Stimulated activated CD4-positive, alpha-beta T cell treated with anti-CD3 and anti-CD28 coated beads, Interleukin-15, amount 100 ng/mL, for 24 hours (primary cell): ENCODE results near the gene CDH13.

Experiments
- DNase-seq: peaks from one replicate; pipeline ENCODE4 v3.0.0-alpha.2; 2020

CDH13 gene

GRCh38 chr16:83599789-83600462 lies 973.2 kb downstream of the CDH13 start:
- DNase-seq, result no peak

- no peak for DNase-seq
These were observed 976.3 kb downstream of the CDH13 start for GRCh38 chr16:83602761-83603722.

DNA sequence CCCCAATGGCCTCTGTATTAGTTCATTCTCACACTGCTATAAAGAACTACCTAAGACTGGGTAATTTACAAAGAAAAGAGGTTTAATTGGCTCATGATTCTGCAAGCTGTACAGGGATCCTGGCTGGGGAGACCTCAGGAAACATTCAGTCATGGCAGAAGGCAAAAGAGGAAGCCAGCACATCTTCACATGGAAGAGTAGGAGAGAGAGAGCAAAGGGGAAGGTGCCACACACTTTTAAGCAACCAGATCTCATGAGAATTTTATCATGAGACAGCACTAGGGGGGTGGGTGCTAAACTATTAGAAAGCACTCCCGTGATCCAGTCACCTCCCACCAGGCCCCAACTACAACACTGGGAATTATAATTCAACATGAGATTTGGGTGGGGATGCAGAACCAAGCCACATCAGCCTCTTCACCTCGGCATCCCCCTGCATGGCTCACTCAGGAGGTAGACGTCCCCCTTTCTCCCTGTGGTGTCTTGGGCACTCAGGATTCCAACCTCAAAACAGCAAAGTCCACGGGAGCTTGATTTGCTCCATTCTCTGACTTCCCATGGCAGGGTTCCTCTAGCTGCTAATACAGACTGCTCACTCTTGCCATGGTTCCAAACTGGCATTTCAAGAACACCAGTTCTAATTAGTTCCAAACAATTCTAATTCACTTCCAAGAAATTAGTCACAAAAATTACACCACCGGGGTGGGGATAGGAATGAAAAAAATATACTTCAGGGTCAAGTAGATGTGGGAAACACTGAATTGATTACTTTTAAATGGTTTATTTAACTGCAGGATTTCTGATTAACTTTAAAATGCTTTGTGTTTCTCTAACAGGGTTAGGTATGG lies 977.2 kb downstream of the CDH13 start:
- no peak for DNase-seq

GRCh38 chr16:83606486-83607030 lies 979.8 kb downstream of the CDH13 start:
- DNase-seq, result no peak

GRCh38 chr16:83609178-83609577 lies 982.4 kb downstream of the CDH13 start:
- no peak for DNase-seq

DNA sequence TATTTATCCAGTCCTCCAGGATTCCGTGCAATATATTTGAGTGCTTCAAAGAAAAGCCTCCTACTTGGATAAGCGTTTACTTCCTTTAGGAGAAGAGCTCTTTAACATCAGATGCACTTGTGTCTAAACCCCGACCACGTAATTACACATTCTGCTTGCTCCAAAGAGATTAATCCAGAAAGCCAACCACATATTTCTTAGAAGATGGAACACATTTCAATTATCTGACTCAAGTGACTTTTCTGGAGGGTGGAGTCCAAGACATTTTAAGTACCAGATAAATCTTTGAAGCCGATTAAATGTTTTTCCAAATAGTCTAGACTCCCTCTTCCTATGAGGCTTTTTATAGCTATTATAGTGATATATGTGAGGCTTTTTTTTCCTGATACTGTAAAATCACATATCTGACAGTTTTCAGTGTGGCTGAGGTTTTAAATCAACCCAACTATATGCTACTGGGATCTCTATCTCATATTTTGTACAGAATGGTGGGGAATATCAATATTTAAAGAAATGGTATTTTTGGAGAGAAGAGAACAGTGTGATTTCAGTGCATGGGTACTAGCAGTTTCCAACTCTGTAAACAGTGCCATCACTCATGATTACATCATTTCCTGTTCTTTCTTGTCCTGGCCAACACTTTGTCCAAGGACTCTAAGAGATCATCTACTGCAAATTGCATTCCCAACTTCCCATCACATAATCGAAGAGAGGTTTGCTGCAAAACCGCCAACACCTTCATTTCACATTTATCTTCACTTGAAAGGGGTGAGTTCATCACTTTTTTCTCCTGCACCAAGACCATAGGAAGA lies 988.6 kb downstream of the CDH13 start:
- DNase-seq, result no peak

- no peak for DNase-seq
These were observed 989.2 kb downstream of the CDH13 start for GRCh38 chr16:83615953-83616350.

GRCh38 chr16:83619381-83620150 lies 992.8 kb downstream of the CDH13 start:
- no peak for DNase-seq

DNA sequence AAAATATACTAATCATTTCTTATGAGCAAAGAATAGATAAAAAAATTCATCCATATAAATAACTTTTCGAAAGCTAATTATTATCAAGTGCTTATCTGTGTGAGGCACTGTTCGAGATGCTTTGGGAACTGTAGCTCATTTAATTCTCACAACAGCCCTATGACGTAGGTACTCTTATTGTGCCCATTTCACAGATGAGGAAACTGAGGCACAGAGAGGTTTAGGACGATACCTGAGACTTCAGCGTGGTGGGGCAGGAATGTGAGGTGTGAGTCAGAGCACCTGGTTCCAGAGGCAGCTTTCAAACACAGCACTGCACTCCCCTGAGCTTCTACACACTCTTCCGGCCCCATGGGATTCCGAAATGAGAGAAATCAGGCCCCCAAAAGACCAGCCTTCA lies 995.2 kb downstream of the CDH13 start:
- no peak for DNase-seq

DNA sequence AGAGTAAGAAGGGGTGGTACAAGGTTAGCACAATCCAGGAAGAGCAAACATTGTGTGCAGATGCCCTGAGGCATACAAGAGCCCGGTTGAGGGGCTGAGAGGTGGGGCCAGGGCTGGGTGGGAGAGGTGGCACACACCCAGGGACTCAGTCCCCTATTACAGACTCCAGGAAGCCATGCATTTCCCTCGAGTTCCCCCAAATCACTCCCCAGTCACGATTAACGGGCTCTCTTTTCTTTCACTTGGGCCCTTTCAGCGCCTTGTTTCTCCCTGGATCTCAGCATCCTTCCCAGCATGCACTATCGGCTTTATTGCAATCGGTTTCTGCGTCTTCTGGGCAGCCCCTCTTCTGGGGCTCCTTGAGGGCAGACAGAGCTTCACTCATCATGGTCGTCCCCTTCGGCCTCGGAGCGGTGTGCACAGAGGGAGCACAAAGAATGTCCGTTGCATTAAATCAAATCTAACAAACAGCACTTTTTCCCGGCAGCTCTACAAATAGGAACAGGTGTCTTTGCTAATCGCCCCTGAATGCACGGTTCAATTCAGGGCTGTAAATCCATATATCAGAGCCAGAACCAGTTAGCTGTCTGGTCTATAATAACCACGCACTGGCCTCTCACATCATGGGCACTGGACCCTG lies 996.4 kb downstream of the CDH13 start:
- DNase-seq, result no peak

GRCh38 chr16:83623892-83624291 lies 997.1 kb downstream of the CDH13 start:
- DNase-seq, result no peak

- no peak for DNase-seq
These were observed 997.8 kb downstream of the CDH13 start for GRCh38 chr16:83624429-83625120.

DNA sequence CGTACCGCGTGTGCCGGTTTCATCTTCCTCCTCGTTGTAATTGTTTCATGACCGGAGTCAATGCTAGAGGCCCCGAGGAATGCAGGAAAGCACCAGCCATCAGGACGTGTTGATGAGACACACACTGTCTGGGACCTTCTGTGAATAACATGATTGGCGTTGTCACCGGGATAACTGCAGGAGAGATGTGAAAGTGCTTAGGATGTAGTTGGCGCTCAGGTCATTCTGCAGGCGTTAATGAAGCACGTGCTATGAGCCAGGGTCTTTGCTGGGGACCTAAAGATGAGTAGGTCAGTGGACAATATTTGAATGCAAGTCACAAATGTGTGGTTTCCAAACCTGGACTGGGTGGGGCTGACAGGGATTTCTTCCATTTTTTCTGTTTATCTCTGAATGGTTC lies 999.4 kb downstream of the CDH13 start:
- DNase-seq, result no peak

GRCh38 chr16:83626676-83627075 lies 999.9 kb downstream of the CDH13 start:
- no peak for DNase-seq

DNA sequence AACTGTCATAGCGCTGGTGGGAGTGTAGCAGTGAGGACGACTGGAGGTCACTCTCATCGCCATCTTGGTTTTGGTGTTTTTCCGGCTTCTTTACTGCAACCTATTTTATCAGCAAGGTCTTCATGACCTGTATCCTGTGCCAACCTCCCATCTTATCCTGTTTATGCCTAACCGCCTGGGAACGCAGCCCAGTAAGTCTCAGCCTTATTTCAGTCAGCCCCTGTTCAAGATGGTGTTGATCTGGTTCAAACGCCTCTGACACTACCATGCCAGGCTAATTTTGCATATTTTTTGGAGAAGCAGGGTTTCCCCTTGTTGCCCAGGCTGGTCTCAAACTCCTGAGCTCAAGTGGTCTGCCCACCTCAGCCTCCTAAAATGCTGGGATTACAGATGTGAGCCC lies 1001.2 kb downstream of the CDH13 start:
- no peak for DNase-seq

- DNase-seq, result no peak
These were observed 1002.7 kb downstream of the CDH13 start for GRCh38 chr16:83629426-83629825.

- no peak for DNase-seq
These were observed 1003.1 kb downstream of the CDH13 start for GRCh38 chr16:83629836-83630235.

DNA sequence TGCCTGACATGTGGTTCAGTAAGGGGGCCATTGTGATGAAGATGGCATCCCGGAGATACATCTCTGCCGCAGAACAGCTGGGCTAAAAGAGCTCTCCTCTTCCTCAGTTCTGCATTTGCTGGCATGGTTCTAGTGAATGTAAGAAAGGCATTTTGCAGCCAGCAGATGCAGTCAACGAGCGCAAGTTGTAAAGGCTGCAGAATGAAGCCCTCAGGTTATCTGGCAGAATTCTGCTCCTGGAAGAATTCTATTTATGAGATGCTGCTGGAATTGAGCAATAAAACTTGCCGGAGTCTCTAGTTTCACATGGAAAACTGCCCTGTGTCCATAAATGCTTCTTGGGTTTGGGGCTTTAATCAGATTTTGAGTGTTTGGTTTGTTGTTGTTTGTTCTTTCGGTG lies 1004.2 kb downstream of the CDH13 start:
- no peak for DNase-seq

DNA sequence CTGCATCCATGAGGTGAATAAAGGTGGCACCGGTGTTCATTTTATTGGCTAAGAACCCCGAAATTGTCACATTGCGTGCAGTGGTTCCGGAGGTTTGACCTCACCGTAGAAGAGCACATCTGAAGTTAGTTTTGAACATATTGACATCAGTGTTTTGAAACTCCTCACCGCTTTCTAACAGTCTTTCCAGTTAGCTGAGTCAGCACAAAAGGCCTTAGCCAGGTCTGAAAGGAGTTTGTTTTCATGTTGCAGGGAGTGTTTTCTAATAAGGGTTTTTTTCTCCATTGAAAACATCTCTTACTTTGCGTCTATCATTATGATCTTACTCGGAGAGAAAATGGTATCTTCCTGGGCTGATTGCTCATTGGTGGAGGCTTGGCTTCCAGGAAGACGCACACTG lies 1006.5 kb downstream of the CDH13 start:
- DNase-seq, result no peak

DNA sequence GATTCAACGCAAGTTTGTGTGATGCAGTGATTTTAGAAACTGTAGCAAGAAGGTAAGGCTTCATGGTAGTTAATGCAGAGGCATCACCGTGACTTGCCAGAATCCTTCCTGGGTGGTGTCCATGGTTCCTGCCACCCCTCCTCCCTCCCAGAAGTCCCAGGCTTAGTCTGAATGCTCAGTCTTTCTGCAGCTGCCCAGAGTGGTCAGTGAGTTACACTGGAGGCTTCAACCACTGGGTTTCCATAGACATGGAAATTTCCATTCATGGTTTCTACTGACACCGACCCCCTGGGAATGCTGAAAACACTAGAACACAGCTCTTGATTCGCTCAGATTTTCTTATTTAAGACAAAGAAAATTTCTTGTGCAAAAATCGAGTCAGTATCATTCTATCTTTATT lies 1021.6 kb downstream of the CDH13 start:
- no peak for DNase-seq
